ENCODE data around the gene EPB41L4A. TPM values are rescaled to one million over a fixed set of nuclear protein-coding genes. Genes with fewer than 3 reads are reported as not detected.

Gene EPB41L4A
- total RNA-seq, 1 experiment from 2014 or later: 28.6 TPM

DNA sequence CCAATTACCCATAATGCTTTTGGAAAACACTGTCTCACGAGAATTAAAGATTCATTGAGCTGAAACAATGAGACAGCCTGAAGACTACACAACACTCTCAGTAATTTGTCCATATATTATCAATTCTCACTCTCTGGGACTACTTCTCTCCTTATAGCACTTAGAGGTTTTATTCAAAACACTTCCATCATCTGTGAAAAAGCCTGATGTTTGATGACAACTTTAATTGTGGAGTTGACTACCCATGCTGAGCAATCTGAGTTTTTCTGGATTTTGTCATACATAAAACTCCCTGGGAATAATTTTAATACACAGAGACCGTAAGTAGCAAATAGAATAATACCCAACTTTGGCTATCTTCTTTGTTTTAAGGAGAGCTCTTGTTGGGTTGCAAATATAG is 305.5 kb downstream of the EPB41L4A start:
- TF ChIP-seq, protein P1, sequence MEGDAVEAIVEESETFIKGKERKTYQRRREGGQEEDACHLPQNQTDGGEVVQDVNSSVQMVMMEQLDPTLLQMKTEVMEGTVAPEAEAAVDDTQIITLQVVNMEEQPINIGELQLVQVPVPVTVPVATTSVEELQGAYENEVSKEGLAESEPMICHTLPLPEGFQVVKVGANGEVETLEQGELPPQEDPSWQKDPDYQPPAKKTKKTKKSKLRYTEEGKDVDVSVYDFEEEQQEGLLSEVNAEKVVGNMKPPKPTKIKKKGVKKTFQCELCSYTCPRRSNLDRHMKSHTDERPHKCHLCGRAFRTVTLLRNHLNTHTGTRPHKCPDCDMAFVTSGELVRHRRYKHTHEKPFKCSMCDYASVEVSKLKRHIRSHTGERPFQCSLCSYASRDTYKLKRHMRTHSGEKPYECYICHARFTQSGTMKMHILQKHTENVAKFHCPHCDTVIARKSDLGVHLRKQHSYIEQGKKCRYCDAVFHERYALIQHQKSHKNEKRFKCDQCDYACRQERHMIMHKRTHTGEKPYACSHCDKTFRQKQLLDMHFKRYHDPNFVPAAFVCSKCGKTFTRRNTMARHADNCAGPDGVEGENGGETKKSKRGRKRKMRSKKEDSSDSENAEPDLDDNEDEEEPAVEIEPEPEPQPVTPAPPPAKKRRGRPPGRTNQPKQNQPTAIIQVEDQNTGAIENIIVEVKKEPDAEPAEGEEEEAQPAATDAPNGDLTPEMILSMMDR (IDR thresholded peaks at IDR 0.05; ENCODE audit: unreplicated experiment): no peak

More for the DNA sequence above, 305.5 kb downstream of the EPB41L4A start:
- no peak for DNase-seq
- Mint-ChIP-seq H3K4me1 (ENCODE audit: low read depth, unreplicated experiment) (peaks cover 10% of the 10 kb centered on the region), H3K27ac (ENCODE audit: unreplicated experiment) (no peak overlapping the region), H3K36me3 (ENCODE audit: insufficient read depth, unreplicated experiment) (no peaks in the 10 kb centered on the region), H3K27me3 (ENCODE audit: unreplicated experiment) (no peaks in the 10 kb centered on the region), H3K4me3 (ENCODE audit: low read depth, unreplicated experiment) (no peak overlapping the region), H3K9me3 (ENCODE audit: low read depth, unreplicated experiment) (no peaks in the 10 kb centered on the region)
- CTCF ChIA-PET: no interaction called here
- intact Hi-C loops (cut with micrococcal nuclease; ENCODE audit: unreplicated experiment): no loop called here
- BruUV-seq (replicated peaks): no TSS peak
